AG09319 (cell line): Measurements from ENCODE around the gene KSR2.
"Not testable (repeated sequence)": the region's sequence is repeated elsewhere in the genome, so short reads cannot be mapped to it uniquely, and the experiment has no call there.

Experiments
- DNase-seq: peaks from one replicate; pipeline ENCODE4 v3.0.0-alpha.2; 2010; ENCODE audit warnings: low read depth; ENCODE audit errors: extremely low read depth
- CTCF ChIP-seq: IDR thresholded peaks from 2 replicates; pipeline ENCODE4 v1.5.1; 2011; ENCODE audit warnings: low read depth, mild to moderate bottlenecking, inconsistent platforms, low read length, moderate library complexity

The KSR2 gene

DNA sequence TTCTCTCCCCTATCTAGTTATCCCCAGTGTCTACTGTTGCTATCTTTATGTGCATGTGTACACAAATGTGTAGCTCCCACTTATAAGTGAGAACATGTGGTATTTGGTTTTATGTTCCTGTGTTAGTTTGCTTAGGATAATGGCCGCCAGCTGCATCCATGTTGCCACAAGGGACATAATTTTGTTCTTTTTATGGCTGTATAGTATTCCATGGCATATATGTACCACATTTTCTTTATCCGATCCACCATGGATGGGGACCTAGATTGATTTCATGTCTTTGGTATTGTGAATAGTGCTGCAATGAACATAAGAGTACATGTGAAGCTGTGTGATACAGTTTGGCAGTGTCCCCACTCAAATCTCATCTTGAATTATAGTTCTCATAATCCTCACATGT, 218.1 kb downstream of the KSR2 start:
- no peak for TF ChIP-seq CTCF

DNA sequence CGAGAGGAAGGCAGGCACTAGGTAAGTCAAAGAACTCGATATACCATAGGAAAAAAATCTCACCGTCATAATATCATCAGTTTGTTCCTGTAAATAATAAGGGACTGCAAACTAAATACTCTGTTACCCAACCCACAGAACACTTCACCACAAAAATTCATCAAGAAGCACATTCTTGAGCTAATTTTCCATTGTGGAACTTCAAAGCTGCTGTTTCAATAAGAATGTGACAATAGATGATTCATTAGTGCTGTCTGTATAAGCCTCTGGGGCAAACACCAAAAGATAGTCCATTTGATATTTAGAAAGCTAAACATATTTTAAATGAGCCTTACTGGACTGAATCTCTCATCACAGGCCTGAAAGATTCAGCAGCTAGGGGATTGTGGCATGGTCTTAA, 219.4 kb downstream of the KSR2 start:
- no peak for TF ChIP-seq CTCF
- no peak for DNase-seq

More for the DNA sequence above, 218.1 kb downstream of the KSR2 start:
- DNase-seq, result no peak

DNA sequence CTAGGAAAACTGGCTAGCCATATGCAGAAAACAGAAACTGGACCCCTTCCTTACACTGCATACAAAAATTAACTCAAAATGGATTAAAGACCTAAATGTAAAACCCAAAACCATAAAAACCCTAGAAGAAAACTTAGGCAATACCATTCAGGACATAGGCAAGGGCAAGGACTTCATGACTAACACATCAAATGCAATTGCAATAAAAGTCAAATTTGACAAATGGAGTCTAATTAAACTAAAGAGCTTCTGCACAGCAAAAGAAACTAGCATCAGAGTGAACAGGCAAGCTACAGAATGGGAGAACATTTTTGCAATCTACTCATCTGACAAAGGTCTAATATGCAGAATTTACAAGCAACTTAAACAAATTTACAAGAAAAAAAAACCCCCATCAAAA, 222.4 kb downstream of the KSR2 start:
- not testable (repeated sequence) for DNase-seq

- DNase-seq, result no peak
Measured at GRCh38 chr12:117744418-117744817, 224.4 kb downstream of the KSR2 start.

GRCh38 chr12:117743761-117744160, 225.0 kb downstream of the KSR2 start:
- no peak for DNase-seq
- TF ChIP-seq CTCF, result no peak

More at GRCh38 chr12:117744418-117744817, 224.4 kb downstream of the KSR2 start:
- TF ChIP-seq CTCF, result no peak

GRCh38 chr12:117742721-117743120, 226.1 kb downstream of the KSR2 start:
- TF ChIP-seq CTCF, result no peak
- no peak for DNase-seq

DNA sequence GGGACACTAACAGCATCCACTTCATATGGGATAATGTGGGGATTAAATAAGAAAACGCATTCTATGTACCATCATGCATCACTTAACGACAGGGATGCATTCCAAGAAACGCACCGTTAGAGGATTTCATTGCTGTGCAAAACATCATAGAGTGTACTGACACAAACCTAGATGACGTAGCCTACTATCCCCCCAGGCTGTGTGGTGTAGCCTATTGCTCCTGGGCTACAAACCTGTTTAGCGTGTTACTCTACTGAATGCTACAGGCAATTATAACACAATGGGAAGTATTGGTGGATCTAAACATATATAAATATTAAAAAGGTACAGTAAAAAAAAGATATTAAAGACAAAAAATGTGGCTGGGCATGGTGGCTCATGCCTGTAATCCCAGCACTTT, 230.6 kb downstream of the KSR2 start:
- no peak for TF ChIP-seq CTCF
- no peak for DNase-seq

- no peak for TF ChIP-seq CTCF
Measured at GRCh38 chr12:117733549-117733805, 235.3 kb downstream of the KSR2 start.

More at GRCh38 chr12:117733549-117733805, 235.3 kb downstream of the KSR2 start:
- no peak for DNase-seq
